NCI-H146 treated with DMSO at 0.1 percent for 48 hours (cell line): ENCODE measurements around the gene ABCA6.
A peak's percentile ranks its signal among the peaks of the same experiment; 100 is the strongest.
"Not testable (repeated sequence)": the region's sequence is repeated elsewhere in the genome, so short reads cannot be mapped to it uniquely, and the experiment has no call there.

Source experiments
- DNase-seq: peaks from one replicate; lab custom pipeline; 2025; ENCODE audit not compliant: unreplicated experiment; lab: John Stamatoyannopoulos, UW

Gene ABCA6

DNA sequence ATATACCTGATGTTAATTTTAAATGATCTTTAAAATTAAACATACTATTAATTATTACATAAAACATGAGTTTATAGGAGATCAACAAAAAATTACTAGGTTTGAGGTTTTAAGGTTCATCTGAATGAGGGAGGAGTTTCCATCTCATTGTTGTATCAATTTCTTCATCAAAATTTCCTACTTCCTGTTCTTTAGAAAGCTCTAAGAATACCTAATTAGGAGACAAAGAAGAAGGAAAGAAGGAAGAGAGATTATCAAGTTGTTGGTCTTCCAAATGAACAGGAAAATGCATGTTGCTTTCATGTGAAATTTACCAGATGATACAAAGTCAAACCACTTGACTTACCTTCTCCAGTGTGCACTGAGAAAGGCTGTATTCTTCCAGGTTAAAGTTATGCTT is 62.8 kb downstream of the ABCA6 start:
- no peak for DNase-seq

DNA sequence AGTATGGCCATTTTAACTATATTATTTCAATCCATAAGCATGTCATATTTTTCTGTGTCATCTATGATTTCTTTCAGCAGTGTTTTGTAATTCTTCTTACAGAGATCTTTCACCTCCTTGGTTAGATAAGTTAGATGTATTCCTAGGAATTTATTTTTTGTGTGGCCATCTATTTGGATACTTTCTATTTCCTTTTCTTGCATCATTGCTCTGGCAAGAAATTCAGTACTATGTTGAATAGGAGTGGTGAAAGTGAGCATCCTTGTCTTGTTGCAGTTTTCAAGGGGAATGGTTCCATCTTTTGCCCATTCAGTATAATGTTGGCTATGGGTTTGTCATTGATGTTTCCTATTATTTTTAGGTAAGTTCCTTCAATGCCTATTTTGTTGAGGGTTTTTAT is 65.9 kb downstream of the ABCA6 start:
- no peak for DNase-seq

DNA sequence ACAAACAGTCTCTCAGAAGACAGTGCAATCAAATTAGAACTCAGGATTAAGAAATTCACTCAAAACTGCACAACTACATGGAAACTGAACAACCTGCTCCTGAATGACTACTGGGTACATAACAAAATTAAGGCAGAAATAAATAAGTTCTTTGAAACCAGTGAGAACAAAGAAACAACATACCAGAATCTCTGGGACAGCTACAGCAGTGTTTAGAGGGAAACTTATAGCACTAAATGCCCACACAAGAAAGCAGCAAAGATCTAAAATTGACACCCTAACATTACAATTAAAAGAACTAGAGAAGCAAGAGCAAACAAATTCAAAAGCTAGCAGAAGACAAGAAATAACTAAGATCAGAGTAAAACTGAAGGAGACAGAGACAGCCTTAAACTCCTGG is 68.3 kb downstream of the ABCA6 start:
- not testable (repeated sequence) for DNase-seq

- DNase-seq, result peak; percentile 24
Observed at GRCh38 chr17:69072803-69073256, 68.9 kb downstream of the ABCA6 start.

- DNase-seq, result not testable (repeated sequence)
Observed at GRCh38 chr17:69071233-69071586, 70.5 kb downstream of the ABCA6 start.

GRCh38 chr17:69070378-69071232 is 71.1 kb downstream of the ABCA6 start:
- not testable (repeated sequence) for DNase-seq

DNA sequence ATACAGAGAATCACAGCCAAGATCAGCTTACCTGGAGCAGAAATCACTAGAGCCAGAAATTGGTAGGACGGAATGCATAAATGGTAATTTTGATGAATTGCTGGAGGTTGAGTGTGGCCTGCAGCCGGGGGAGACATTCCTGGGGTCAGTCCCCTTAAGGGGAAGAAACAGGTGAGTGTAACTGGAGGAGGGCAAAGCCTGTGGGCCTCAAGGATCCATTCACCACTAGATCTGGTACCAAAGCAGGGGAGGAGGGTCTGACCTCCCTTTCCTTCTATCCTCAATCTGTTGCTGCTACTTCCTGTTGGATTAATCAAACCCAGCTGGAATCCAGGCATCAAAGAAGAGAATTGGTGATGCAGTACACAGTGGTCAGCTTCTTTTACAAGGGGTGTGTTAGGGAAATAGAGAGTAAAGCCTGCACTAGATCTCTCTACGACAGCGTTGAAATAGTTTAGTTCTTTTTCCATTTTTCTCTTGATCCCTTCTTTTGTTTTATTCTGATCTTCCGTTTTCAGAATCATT is 72.4 kb downstream of the ABCA6 start:
- DNase-seq, result no peak

- DNase-seq, result no peak
Observed at GRCh38 chr17:69067274-69068047, 74.2 kb downstream of the ABCA6 start.

DNA sequence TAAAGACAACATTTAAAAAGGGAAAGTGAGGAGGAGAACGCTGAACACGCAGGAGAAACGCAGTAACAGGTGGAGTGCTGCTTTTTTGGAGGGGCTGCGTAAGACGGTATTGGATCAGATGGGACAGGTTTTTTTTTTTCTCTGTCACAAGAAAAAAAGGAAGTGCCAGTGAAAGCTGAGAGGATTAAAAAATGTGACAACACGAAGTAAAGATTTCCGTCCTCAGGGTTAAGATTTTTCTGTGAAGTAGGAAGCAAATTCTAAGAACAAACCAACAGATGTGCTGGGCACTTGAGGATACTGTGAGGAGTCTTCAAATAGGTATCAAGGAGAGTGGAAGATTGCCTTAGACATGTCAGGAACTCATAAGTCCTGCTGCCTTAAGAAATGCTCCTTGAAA is 75.2 kb downstream of the ABCA6 start:
- no peak for DNase-seq

DNA sequence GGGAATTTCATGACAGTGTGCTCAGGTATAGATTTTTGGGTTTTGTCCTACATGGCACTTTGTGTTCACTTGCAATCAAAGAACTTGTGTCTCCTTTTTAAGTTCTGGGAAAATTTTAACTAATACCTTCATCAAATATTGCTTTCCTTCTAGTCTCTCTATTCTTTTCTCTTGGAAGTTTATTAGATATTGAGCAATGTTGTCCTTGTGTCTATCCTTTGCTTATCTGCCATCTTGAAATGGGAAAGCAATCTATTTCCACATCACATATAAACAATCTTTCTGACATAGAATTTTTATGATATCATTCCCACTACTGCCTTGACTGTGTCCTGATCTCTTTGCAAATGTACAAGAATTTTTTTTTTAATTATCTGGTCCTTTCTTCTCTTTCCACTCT is 76.6 kb downstream of the ABCA6 start:
- no peak for DNase-seq

- DNase-seq, result no peak
Observed at GRCh38 chr17:69064476-69064875, 77.2 kb downstream of the ABCA6 start.

GRCh38 chr17:69064001-69064400 is 77.7 kb downstream of the ABCA6 start:
- DNase-seq, result no peak

DNA sequence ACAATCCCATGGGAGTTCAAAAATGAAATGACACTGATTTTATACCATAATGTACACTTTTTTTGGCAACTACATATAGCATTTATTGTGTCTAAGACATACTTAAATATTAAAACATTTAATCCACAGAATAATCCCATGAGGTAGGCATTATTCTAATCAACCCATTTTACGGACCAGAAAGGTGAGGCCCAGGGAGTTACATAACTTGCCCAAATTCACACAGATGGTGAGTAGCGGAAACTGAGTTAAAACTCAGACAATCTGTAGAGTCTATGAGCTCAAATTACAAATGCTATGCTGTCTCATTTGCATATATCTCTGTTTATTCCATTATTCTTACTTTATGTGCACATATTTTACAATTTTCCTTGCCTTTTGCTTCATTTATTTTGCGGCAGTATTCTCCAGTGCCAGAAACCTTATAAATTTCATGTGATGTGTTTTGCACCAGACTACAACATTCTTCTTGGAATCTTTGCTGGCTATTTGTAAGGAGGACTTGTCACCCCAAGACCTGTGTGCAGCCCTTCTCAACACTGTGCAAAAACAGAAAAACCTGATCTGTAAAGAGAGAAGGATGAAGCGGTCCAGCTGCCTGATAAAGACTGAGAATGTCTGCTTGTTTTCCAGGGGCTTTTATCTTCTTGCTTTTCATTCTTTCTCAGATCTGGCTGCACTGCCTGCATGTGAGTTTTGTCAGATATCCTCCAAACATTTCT is 78.7 kb downstream of the ABCA6 start:
- DNase-seq, result no peak

DNA sequence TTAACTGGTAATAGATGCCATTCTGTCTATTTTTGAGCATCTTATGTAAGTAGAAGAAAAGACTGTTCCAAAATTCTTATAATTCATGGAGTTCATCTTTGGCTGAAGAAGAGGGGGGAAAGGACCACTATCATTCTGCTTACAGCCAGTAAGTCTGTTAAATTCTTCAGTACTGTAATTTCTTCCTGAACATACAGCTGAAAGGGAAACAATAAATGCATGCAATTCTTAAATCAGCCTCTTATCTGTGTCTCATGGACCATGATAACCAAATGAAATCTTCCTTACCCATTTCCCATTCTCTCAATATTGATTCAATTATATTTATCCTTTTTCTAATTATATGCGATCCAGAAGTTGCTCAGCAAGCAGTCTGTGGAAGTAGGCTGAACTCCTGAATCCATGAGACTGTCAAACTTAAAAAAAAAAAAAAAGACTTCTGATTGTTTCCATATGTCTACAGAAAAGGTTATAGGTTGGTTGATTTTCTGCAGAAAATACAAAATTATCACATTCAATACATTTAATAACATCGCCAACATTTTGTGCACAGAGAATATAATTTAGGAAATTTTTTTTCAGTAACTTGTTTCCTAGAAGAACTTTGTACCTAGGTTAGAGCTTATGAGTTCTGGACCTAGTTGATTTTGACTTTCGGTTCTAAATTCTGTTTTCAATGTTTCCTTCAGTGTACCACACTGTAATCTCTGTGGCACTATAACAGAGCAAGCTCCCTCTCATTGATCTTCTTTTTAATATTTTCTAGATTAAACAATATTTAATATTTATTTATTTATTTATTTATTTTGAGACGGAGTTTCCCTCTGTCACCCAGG is 79.8 kb downstream of the ABCA6 start:
- no peak for DNase-seq

- no peak for DNase-seq
Observed at GRCh38 chr17:69060822-69061221, 80.9 kb downstream of the ABCA6 start, which contains the start of gene ABCA9. Gene ABCA9 (minus strand): TSS chr17:69060927. CDS start chr17:69051126, 9,801 bp downstream.

GRCh38 chr17:69059458-69060175 is 82.1 kb downstream of the ABCA6 start:
- DNase-seq, result no peak

- no peak for DNase-seq
Observed at GRCh38 chr17:69058165-69058564, 83.5 kb downstream of the ABCA6 start.

- no peak for DNase-seq
Observed at GRCh38 chr17:69057280-69057679, 84.4 kb downstream of the ABCA6 start.

- no peak for DNase-seq
Observed at GRCh38 chr17:69056179-69056823, 85.4 kb downstream of the ABCA6 start.
